CD4-positive, alpha-beta T cell (primary cell): Measurements from ENCODE around the gene PNMA3. TPM values are rescaled to one million over a fixed set of nuclear protein-coding genes. Genes with fewer than 3 reads are reported as not detected.

ENCODE experiments used
- ATAC-seq: fragments of 200-7000 bp; cut with Tn5 transposase; one replicate; pipeline ENCODE4 v1.10.0; 2022; ENCODE audit warnings: mild to moderate bottlenecking; ENCODE audit not compliant: poor library complexity
- CTCF ChIA-PET: fragments of 350-600 bp; sonication (Branson Sonifier 250); formaldehyde crosslinking; loops from one replicate; lab custom pipeline; 2021; ENCODE audit warnings: antibody characterized with exemption, inconsistent platforms; lab: Charles Lee
- POLR2A ChIA-PET: fragments of 350-600 bp; sonication (Branson Sonifier 250); formaldehyde crosslinking; loops from one replicate; lab custom pipeline; 2021; ENCODE audit warnings: antibody characterized with exemption, inconsistent platforms; lab: Charles Lee
- DNase-seq, 14 experiments: peaks; one replicate each; pipeline ENCODE4 v3.0.0-alpha.2; 2013 to 2020; ENCODE audit warnings: mixed read lengths in 2 of 14
- H3K27ac ChIP-seq, 2 donors: one replicate each; pipeline versions ENCODE4 v1.5.1 to v1.7.0; 2013; ENCODE audit warnings: low read length in 2 of 2, low read depth in 1 of 2, mild to moderate bottlenecking in 1 of 2
- H3K27me3 ChIP-seq, 2 experiments: 1 replicate in 1 of 2; 2 replicates in 1 of 2; pipeline versions ENCODE4 v1.6.1 to v1.7.0; 2013; ENCODE audit warnings: low read length in 2 of 2, control low read depth in 1 of 2, mild to moderate bottlenecking in 1 of 2, moderate library complexity in 1 of 2; ENCODE audit not compliant: insufficient read depth in 2 of 2, control insufficient read depth in 1 of 2
- H3K36me3 ChIP-seq: one replicate; pipeline ENCODE4 v1.6.1; 2013; ENCODE audit warnings: low read length, control low read depth; ENCODE audit not compliant: insufficient read depth
- H3K4me1 ChIP-seq: one replicate; pipeline ENCODE4 v1.6.1; 2013; ENCODE audit warnings: low read length, control low read depth; ENCODE audit not compliant: insufficient read depth
- H3K4me3 ChIP-seq: one replicate; pipeline ENCODE4 v1.5.1; 2013; ENCODE audit warnings: mild to moderate bottlenecking, low read length, moderate library complexity
- H3K9me3 ChIP-seq, 2 experiments: 1 replicate in 1 of 2; 2 replicates in 1 of 2; pipeline versions ENCODE4 v1.6.1 to v1.7.0; 2013; ENCODE audit warnings: low read length in 2 of 2, mild to moderate bottlenecking in 2 of 2, control low read depth in 1 of 2, moderate library complexity in 1 of 2; ENCODE audit not compliant: control insufficient read depth in 1 of 2, insufficient read depth in 1 of 2
- H3K27ac Mint-ChIP-seq: one replicate; pipeline ENCODE4 v1.8.0; 2020; ENCODE audit warnings: mixed read lengths
- H3K27me3 Mint-ChIP-seq: one replicate; pipeline ENCODE4 v1.8.0; 2021; ENCODE audit warnings: mixed read lengths
- H3K36me3 Mint-ChIP-seq: one replicate; pipeline ENCODE4 v1.8.0; 2021; ENCODE audit warnings: low read depth, mixed read lengths
- H3K4me1 Mint-ChIP-seq: one replicate; pipeline ENCODE4 v1.8.0; 2021; ENCODE audit warnings: low read depth, mixed read lengths
- H3K4me3 Mint-ChIP-seq: one replicate; pipeline ENCODE4 v1.8.0; 2020; ENCODE audit warnings: mild to moderate bottlenecking, mixed read lengths
- H3K9me3 Mint-ChIP-seq: one replicate; pipeline ENCODE4 v1.8.0; 2020; ENCODE audit warnings: mixed read lengths
- intact Hi-C, 2 experiments: fragments of 100-400 bp; cut with DNase I in 1 of 2; cut with micrococcal nuclease in 1 of 2; formaldehyde crosslinking; loops; one replicate each; pipeline versions ENCODE4 v1.15.1 to v1.9.0; 2023 to 2025; cut with DNase I, micrococcal nuclease
- total RNA-seq, 174 experiments: library from RNA in 2 of 174; stranded (reverse) in 2 of 174; gene quantifications; one replicate each; pipeline ENCODE4 v1.2.3 and lab custom pipeline; 2021 to 2026
- TF ChIP-seq, protein P1 (sequence below): fragments of 200-600 bp; IDR thresholded peaks from one replicate; pipeline ENCODE4 v1.8.0; 2022; ENCODE audit warnings: antibody characterized with exemption, mild to moderate bottlenecking

Gene PNMA3
- total RNA-seq, 2 experiments from 2014 or later, result 2.5 to 2.6 TPM

GRCh38 chrX:153029162-153029561 is 27.1 kb upstream of the PNMA3 start:
- ChIA-PET CTCF (no interaction called here), POLR2A (no interaction called here)
- no peak overlapping the region for H3K4me3 Mint-ChIP-seq
- no peaks in the 10 kb centered on the region for H3K9me3 ChIP-seq
- H3K36me3 ChIP-seq, result no peaks in the 10 kb centered on the region
- DNase-seq (no peak), ATAC-seq (no peak)
- no peaks in the 10 kb centered on the region for H3K36me3 Mint-ChIP-seq
- no peaks in the 10 kb centered on the region for H3K27me3 Mint-ChIP-seq
- intact Hi-C loops, result no loop called here
- TF ChIP-seq, protein P1, sequence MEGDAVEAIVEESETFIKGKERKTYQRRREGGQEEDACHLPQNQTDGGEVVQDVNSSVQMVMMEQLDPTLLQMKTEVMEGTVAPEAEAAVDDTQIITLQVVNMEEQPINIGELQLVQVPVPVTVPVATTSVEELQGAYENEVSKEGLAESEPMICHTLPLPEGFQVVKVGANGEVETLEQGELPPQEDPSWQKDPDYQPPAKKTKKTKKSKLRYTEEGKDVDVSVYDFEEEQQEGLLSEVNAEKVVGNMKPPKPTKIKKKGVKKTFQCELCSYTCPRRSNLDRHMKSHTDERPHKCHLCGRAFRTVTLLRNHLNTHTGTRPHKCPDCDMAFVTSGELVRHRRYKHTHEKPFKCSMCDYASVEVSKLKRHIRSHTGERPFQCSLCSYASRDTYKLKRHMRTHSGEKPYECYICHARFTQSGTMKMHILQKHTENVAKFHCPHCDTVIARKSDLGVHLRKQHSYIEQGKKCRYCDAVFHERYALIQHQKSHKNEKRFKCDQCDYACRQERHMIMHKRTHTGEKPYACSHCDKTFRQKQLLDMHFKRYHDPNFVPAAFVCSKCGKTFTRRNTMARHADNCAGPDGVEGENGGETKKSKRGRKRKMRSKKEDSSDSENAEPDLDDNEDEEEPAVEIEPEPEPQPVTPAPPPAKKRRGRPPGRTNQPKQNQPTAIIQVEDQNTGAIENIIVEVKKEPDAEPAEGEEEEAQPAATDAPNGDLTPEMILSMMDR, result no peak
- H3K27me3 ChIP-seq, result no peaks in the 10 kb centered on the region
- H3K4me1 Mint-ChIP-seq, result peaks cover 5% of the 10 kb centered on the region
- H3K9me3 Mint-ChIP-seq, result no peaks in the 10 kb centered on the region
- H3K27ac ChIP-seq, result no peak overlapping the region
- peaks cover 25% of the 10 kb centered on the region for H3K4me1 ChIP-seq
- H3K27ac Mint-ChIP-seq, result no peak overlapping the region
- no peak overlapping the region for H3K4me3 ChIP-seq

- POLR2A ChIA-PET, result no interaction called here
- DNase-seq (no peak), ATAC-seq (no peak)
- Histone ChIP-seq H3K4me1 (peaks cover 25% of the 10 kb centered on the region), H3K36me3 (no peaks in the 10 kb centered on the region), H3K27ac (no peak overlapping the region), H3K27me3 (no peaks in the 10 kb centered on the region), H3K4me3 (no peak overlapping the region), H3K9me3 (no peaks in the 10 kb centered on the region)
- Mint-ChIP-seq H3K9me3 (peaks cover 3% of the 10 kb centered on the region), H3K27me3 (no peaks in the 10 kb centered on the region), H3K36me3 (no peaks in the 10 kb centered on the region), H3K4me3 (no peak overlapping the region), H3K27ac (no peak overlapping the region), H3K4me1 (peaks cover 5% of the 10 kb centered on the region)
- CTCF ChIA-PET, result no interaction called here
- intact Hi-C loops, result loop anchor here in 1 of 2 experiments (5.0 kb wide), 1 partner anchor 88 kb away; no protein-coding TSS in a partner anchor
- TF ChIP-seq, protein P1, result no peak
These were observed 26.4 kb upstream of the PNMA3 start for GRCh38 chrX:153029875-153030274.

DNA sequence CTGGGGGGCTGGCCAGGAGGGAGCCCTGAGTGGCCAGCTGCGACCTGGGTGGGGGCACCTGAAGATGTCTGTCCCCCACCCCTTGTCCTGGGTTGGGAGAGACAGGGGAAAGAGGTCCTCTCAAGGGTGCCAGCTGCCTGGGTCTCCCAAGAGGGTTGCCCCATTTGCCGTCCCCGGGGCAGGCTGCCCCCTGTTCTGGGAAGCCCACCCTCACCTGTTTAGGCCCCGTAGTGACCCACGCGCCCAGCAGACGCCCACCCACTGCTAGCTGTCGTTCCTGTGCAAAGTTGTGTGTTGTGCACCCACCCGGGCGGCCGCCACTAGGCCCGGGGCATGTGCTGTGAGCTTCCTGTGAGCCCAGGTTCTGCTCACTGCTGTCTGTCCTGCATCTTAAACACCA is 25.5 kb upstream of the PNMA3 start:
- no peak for DNase-seq
- no peaks in the 10 kb centered on the region for H3K27me3 ChIP-seq
- peaks cover 25% of the 10 kb centered on the region for H3K4me1 ChIP-seq
- H3K4me1 Mint-ChIP-seq, result peaks cover 5% of the 10 kb centered on the region
- H3K4me3 Mint-ChIP-seq, result no peak overlapping the region
- H3K36me3 Mint-ChIP-seq, result peaks cover under 1% of the 10 kb centered on the region
- H3K27me3 Mint-ChIP-seq, result no peaks in the 10 kb centered on the region
- no peaks in the 10 kb centered on the region for H3K36me3 ChIP-seq
- H3K9me3 ChIP-seq, result no peaks in the 10 kb centered on the region
- TF ChIP-seq, protein P1, result no peak
- intact Hi-C loops, result loop anchor here in 1 of 2 experiments (5.0 kb wide), 1 partner anchor 88 kb away; no protein-coding TSS in a partner anchor
- ATAC-seq, result no peak
- H3K9me3 Mint-ChIP-seq, result peaks cover 3% of the 10 kb centered on the region
- ChIA-PET CTCF (no interaction called here), POLR2A (no interaction called here)
- H3K4me3 ChIP-seq, result no peak overlapping the region
- no peak overlapping the region for H3K27ac ChIP-seq
- H3K27ac Mint-ChIP-seq, result no peak overlapping the region
